Activated naive CD4-positive, alpha-beta T cell treated with anti-CD3 and anti-CD28 coated beads, Interleukin-2, amount 50 U/mL, for 72 hours (primary cell): Measurements from ENCODE around the gene ZNF281. TPM values are rescaled to one million over a fixed set of nuclear protein-coding genes. Genes with fewer than 3 reads are reported as not detected.
A peak's percentile ranks its signal among the peaks of the same experiment; 100 is the strongest.
"Not testable (repeated sequence)": the region's sequence is repeated elsewhere in the genome, so short reads cannot be mapped to it uniquely, and the experiment has no call there.

Experiments
- ATAC-seq, 2 donors: fragments of 150-1000 bp; cut with Tn5 transposase; 2 replicates each; pipeline ENCODE4 v1.10.0; 2021; ENCODE audit warnings: mild to moderate bottlenecking in 2 of 2, moderate library complexity in 2 of 2
- DNase-seq, 2 donors: peaks; one replicate each; pipeline ENCODE4 v3.0.0; 2021 to 2022; ENCODE audit warnings: low spot score in 2 of 2
- H3K27ac Mint-ChIP-seq, 2 donors: one replicate each; pipeline ENCODE4 v1.8.0; 2022; ENCODE audit warnings: mild to moderate bottlenecking in 2 of 2, mixed read lengths in 2 of 2
- H3K36me3 Mint-ChIP-seq, 2 donors: one replicate each; pipeline ENCODE4 v1.8.0; 2022; ENCODE audit warnings: mixed read lengths in 2 of 2
- H3K9me3 Mint-ChIP-seq, 2 donors: one replicate each; pipeline ENCODE4 v1.8.0; 2022; ENCODE audit warnings: mixed read lengths in 2 of 2
- total RNA-seq, 2 donors: library from RNA; stranded (reverse); gene quantifications; one replicate each; pipeline ENCODE4 v1.2.3, GENCODE V29; 2022

Gene ZNF281
- total RNA-seq, 2 donors from 2014 or later = 16.2 to 19.2 TPM

DNA sequence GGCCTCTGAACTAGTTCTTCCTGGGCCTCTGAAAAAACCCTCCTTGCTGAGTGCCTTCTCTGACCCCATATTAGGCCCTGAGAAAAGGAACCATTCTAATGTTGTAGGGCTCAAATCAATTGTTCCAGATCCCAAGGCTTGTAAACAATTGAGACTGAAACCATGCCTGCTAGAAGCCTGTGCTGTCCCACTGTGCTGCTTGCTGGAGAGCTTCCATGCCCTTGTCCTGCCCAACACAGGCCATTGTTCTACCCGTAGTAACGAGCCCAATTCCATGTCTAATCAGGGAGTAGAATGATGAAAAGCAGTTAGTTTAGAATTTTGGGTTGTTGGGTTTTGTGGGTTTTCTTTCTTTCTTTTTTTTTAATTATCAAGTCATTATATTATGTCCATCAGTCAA, 47.4 kb downstream of the ZNF281 start:
- DNase-seq (no peak), ATAC-seq (no peak)
- H3K27ac Mint-ChIP-seq = no peak overlapping the region
- H3K9me3 Mint-ChIP-seq = no peaks in the 10 kb centered on the region
- H3K36me3 Mint-ChIP-seq = peaks cover 0 to 6% of the 10 kb centered on the region in 2 donors

DNA sequence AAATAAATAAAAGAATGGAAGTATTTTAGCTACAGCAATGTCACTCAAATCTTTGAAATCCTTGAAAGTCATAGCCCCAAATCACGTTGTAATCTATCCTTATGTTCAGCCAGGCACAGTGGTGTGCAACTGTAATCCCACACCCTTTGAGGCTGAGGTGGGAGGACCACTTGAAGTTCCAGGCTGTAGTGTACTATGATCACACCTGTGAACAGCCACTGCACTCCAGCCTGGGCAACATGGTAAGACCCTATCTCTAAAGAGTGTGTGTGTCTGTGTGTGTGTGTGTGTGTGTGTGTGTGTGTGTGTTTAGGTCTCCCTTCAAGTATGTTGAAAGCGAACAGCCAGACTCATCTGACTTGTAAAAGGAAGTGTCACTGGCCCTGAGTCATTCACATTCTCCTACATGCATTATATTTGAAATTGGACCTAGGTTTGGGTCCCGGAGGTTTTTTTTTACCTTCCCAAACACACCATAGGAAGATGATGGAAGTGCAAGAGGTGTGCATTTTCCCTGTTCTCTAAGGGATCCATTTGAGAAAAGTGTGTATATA, 50.1 kb downstream of the ZNF281 start:
- Mint-ChIP-seq H3K27ac (no peak overlapping the region), H3K36me3 (no peaks in the 10 kb centered on the region), H3K9me3 (no peaks in the 10 kb centered on the region)
- ATAC-seq = no peak
- no peak for DNase-seq

DNA sequence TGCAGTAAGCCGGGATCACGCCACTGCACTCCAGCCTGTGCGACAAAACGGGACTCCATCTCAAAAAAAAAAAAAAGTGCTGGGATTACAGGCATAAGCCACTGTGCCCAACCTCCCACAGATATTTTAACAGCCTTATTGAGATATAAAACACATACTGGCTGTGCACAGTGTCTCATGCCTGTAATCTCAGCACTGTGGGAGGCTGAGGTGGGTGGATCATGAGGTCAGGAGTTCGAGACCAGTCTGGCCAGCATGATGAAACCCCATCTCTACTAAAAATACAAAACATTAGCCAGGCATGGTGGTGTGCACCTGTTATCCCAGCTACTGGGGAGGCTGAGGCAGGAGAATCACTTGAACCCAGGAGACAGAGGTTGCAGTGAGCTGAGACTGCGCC, 51.9 kb downstream of the ZNF281 start:
- not testable (repeated sequence) for ATAC-seq, H3K9me3 Mint-ChIP-seq, H3K36me3 Mint-ChIP-seq, DNase-seq, H3K27ac Mint-ChIP-seq

DNA sequence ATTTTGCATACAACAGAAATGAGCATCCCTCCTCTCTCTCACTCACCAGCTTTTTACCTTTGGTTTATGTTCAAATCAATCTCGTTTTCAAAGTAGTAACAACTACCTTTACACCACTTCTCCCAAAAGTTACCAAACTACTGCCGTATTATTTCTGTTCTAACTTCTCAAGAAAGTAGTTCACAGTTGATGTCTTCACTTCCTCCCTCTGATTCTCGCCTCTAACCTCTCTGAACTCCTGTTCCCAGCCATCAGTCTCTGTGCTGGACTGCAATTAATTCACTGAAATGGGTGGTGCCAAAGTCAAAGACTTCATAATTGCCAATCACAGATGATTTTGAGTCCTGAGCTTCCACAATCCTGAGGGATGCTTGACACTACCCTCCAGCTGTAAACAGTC, 54.0 kb downstream of the ZNF281 start:
- Mint-ChIP-seq H3K36me3 (peaks cover 6 to 10% of the 10 kb centered on the region in 2 donors), H3K9me3 (no peaks in the 10 kb centered on the region), H3K27ac (peak overlapping the region; percentile 9 to 32)
- DNase-seq (no peak), ATAC-seq (no peak)

Other genes with a start within 250 kb of the ZNF281 start
- gene KIF14, start 210.7 kb upstream of the ZNF281 start, total RNA-seq = 10 to 100 TPM; 17.8 to 18.7 TPM